Neural progenitor cell (in vitro differentiated cells): ENCODE results near the gene WDR86. TPM values are rescaled to one million over a fixed set of nuclear protein-coding genes. Genes with fewer than 3 reads are reported as not detected.

ENCODE experiments used
- DNase-seq: peaks from one replicate; pipeline ENCODE4 v3.0.0-alpha.2; 2016; ENCODE audit warnings: low spot score
- H2AFZ ChIP-seq: fragments of 200-600 bp; sonication (generic); replicated peaks from 2 replicates; pipeline ENCODE4 v1.6.1; 2016; ENCODE audit warnings: antibody characterized with exemption
- H3F3A ChIP-seq: fragments of 200-600 bp; sonication (generic); 2 replicates; pipeline ENCODE4 v1.6.1; 2016; ENCODE audit warnings: antibody characterized with exemption, low read depth
- H3K27ac ChIP-seq: fragments of 200-600 bp; sonication (generic); 2 replicates; pipeline ENCODE4 v1.5.1; 2016; ENCODE audit warnings: mild to moderate bottlenecking
- H3K27me3 ChIP-seq: fragments of 200-600 bp; sonication (generic); 2 replicates; pipeline ENCODE4 v1.6.1; 2016; ENCODE audit warnings: mild to moderate bottlenecking, moderate library complexity
- H3K36me3 ChIP-seq: fragments of 200-600 bp; sonication (generic); 2 replicates; pipeline ENCODE4 v1.5.1; 2016
- H3K4me1 ChIP-seq: fragments of 200-600 bp; sonication (generic); 2 replicates; pipeline ENCODE4 v1.6.1; 2016; ENCODE audit warnings: mixed run types
- H3K4me2 ChIP-seq: fragments of 200-600 bp; sonication (generic); 2 replicates; pipeline ENCODE4 v1.6.1; 2016
- H3K4me3 ChIP-seq: fragments of 200-600 bp; sonication (generic); 2 replicates; pipeline ENCODE4 v1.5.1; 2016
- H3K79me2 ChIP-seq: fragments of 200-600 bp; sonication (generic); 2 replicates; pipeline ENCODE4 v1.6.1; 2016; ENCODE audit warnings: low read depth
- H3K9ac ChIP-seq: fragments of 200-600 bp; sonication (generic); 2 replicates; pipeline ENCODE4 v1.6.1; 2016
- H3K9me3 ChIP-seq: fragments of 200-600 bp; sonication (generic); 2 replicates; pipeline ENCODE4 v1.5.1; 2016; ENCODE audit warnings: low read depth
- H4K20me1 ChIP-seq: fragments of 200-600 bp; sonication (generic); 2 replicates; pipeline ENCODE4 v1.6.1; 2016; ENCODE audit warnings: low read depth
- H3K27ac Mint-ChIP-seq: 3 replicates; pipeline ENCODE4 v1.8.0; 2021; ENCODE audit warnings: mixed read lengths
- H3K27me3 Mint-ChIP-seq: 2 replicates; pipeline ENCODE4 v1.8.0; 2022; ENCODE audit warnings: low read depth, mild to moderate bottlenecking, inconsistent platforms, moderate library complexity, mixed read lengths; ENCODE audit not compliant: insufficient read depth
- H3K36me3 Mint-ChIP-seq: 3 replicates; pipeline ENCODE4 v1.8.0; 2021; ENCODE audit warnings: mixed read lengths
- H3K4me1 Mint-ChIP-seq: 3 replicates; pipeline ENCODE4 v1.8.0; 2021; ENCODE audit warnings: mixed read lengths
- H3K4me3 Mint-ChIP-seq: 3 replicates; pipeline ENCODE4 v1.8.0; 2021; ENCODE audit warnings: mild to moderate bottlenecking, moderate library complexity, mixed read lengths
- H3K9me3 Mint-ChIP-seq: 3 replicates; pipeline ENCODE4 v1.8.0; 2020; ENCODE audit warnings: mixed read lengths
- CTCF ChIP-seq: fragments of 200-600 bp; sonication (generic); IDR thresholded peaks from 2 replicates; pipeline ENCODE4 v1.5.1; 2017; ENCODE audit warnings: antibody characterized with exemption, mild to moderate bottlenecking
- EZH2 ChIP-seq: fragments of 200-600 bp; sonication (generic); IDR thresholded peaks from 2 replicates; pipeline ENCODE4 v1.6.1; 2017; ENCODE audit warnings: antibody characterized with exemption, mild to moderate bottlenecking, moderate library complexity
- EZH2phosphoT487 ChIP-seq: fragments of 200-600 bp; sonication (generic); IDR thresholded peaks from 2 replicates; pipeline ENCODE4 v1.6.1; 2017; ENCODE audit warnings: antibody characterized with exemption
- total RNA-seq: library from RNA; depleted of rRNA; stranded (reverse); fragments of >200 nt; gene quantifications from 2 replicates; pipeline ENCODE4 v1.2.3, GENCODE V29; 2015; ENCODE audit warnings: low replicate concordance

WDR86 gene
- total RNA-seq, 1 donor from 2014 or later = 15.0 TPM

- H4K20me1 ChIP-seq = peaks cover under 1% of the 10 kb centered on the region
- H3K4me3 ChIP-seq = no peak overlapping the region
- no peaks in the 10 kb centered on the region for H3K27me3 ChIP-seq
- TF ChIP-seq EZH2phosphoT487 = no peak
- no peak for TF ChIP-seq CTCF
- no peak for TF ChIP-seq EZH2
- H3K9me3 ChIP-seq = no peaks in the 10 kb centered on the region
- H3K36me3 ChIP-seq = no peaks in the 10 kb centered on the region
- Mint-ChIP-seq H3K36me3 (peaks cover 5% of the 10 kb centered on the region), H3K27ac (no peak overlapping the region), H3K27me3 (peaks cover 17% of the 10 kb centered on the region), H3K4me1 (peaks cover 16% of the 10 kb centered on the region), H3K9me3 (peaks cover 34% of the 10 kb centered on the region), H3K4me3 (no peak overlapping the region)
- H3K79me2 ChIP-seq = no peaks in the 10 kb centered on the region
- peaks cover 17% of the 10 kb centered on the region for H3K4me1 ChIP-seq
- no peak for DNase-seq
- peaks cover 28% of the 10 kb centered on the region for H3F3A ChIP-seq
- no peak overlapping the region for H3K4me2 ChIP-seq
- no peak overlapping the region for H3K9ac ChIP-seq
- H3K27ac ChIP-seq = no peak overlapping the region
- no peak overlapping the region for H2AFZ ChIP-seq
These were observed 14.1 kb upstream of the WDR86 start for GRCh38 chr7:151423936-151424335.

- H3K27ac ChIP-seq = no peak overlapping the region
- no peak for TF ChIP-seq EZH2
- no peak overlapping the region for H2AFZ ChIP-seq
- no peaks in the 10 kb centered on the region for H3K79me2 ChIP-seq
- Mint-ChIP-seq H3K4me1 (peaks cover 9% of the 10 kb centered on the region), H3K36me3 (peaks cover 5% of the 10 kb centered on the region), H3K4me3 (no peak overlapping the region), H3K27ac (no peak overlapping the region), H3K27me3 (peaks cover 17% of the 10 kb centered on the region), H3K9me3 (peaks cover 36% of the 10 kb centered on the region)
- no peaks in the 10 kb centered on the region for H3K9me3 ChIP-seq
- H3K36me3 ChIP-seq = no peaks in the 10 kb centered on the region
- no peaks in the 10 kb centered on the region for H4K20me1 ChIP-seq
- no peak for DNase-seq
- H3F3A ChIP-seq = peaks cover 21% of the 10 kb centered on the region
- no peak overlapping the region for H3K4me3 ChIP-seq
- no peak overlapping the region for H3K9ac ChIP-seq
- H3K27me3 ChIP-seq = no peaks in the 10 kb centered on the region
- peaks cover 10% of the 10 kb centered on the region for H3K4me1 ChIP-seq
- no peak overlapping the region for H3K4me2 ChIP-seq
These were observed 13.4 kb upstream of the WDR86 start for GRCh38 chr7:151423226-151423625.

GRCh38 chr7:151422212-151422611 lies 12.4 kb upstream of the WDR86 start:
- Histone ChIP-seq H3K27ac (no peak overlapping the region), H3K79me2 (no peaks in the 10 kb centered on the region), H3K27me3 (peaks cover 6% of the 10 kb centered on the region), H3K4me1 (no peaks in the 10 kb centered on the region), H3K4me3 (no peak overlapping the region), H3K9ac (no peak overlapping the region), H4K20me1 (no peaks in the 10 kb centered on the region), H3K4me2 (no peak overlapping the region), H3F3A (peaks cover 10% of the 10 kb centered on the region), H2AFZ (no peak overlapping the region), H3K36me3 (no peaks in the 10 kb centered on the region), H3K9me3 (no peaks in the 10 kb centered on the region)
- peaks cover 3% of the 10 kb centered on the region for H3K4me1 Mint-ChIP-seq
- H3K4me3 Mint-ChIP-seq = no peak overlapping the region
- no peak for DNase-seq
- peaks cover 17% of the 10 kb centered on the region for H3K27me3 Mint-ChIP-seq
- no peak overlapping the region for H3K27ac Mint-ChIP-seq
- peaks cover 38% of the 10 kb centered on the region for H3K9me3 Mint-ChIP-seq
- H3K36me3 Mint-ChIP-seq = peaks cover 5% of the 10 kb centered on the region
- TF ChIP-seq EZH2 (no peak), EZH2phosphoT487 (no peak), CTCF (no peak)

- no peaks in the 10 kb centered on the region for H3K4me1 ChIP-seq
- H3K36me3 ChIP-seq = no peaks in the 10 kb centered on the region
- H3K27me3 ChIP-seq = peaks cover 27% of the 10 kb centered on the region
- H4K20me1 ChIP-seq = no peaks in the 10 kb centered on the region
- H3F3A ChIP-seq = peaks cover 1% of the 10 kb centered on the region
- H3K9me3 ChIP-seq = no peaks in the 10 kb centered on the region
- no peak overlapping the region for H3K27ac Mint-ChIP-seq
- H3K4me1 Mint-ChIP-seq = peaks cover 12% of the 10 kb centered on the region
- peaks cover 5% of the 10 kb centered on the region for H3K36me3 Mint-ChIP-seq
- DNase-seq = no peak
- H3K4me2 ChIP-seq = no peak overlapping the region
- H3K9ac ChIP-seq = no peak overlapping the region
- H3K4me3 ChIP-seq = no peak overlapping the region
- no peak overlapping the region for H3K4me3 Mint-ChIP-seq
- TF ChIP-seq CTCF (no peak), EZH2phosphoT487 (no peak), EZH2 (no peak)
- no peak overlapping the region for H3K27ac ChIP-seq
- H3K79me2 ChIP-seq = no peaks in the 10 kb centered on the region
- peaks cover 13% of the 10 kb centered on the region for H3K27me3 Mint-ChIP-seq
- H3K9me3 Mint-ChIP-seq = peaks cover 43% of the 10 kb centered on the region
- no peak overlapping the region for H2AFZ ChIP-seq
These were observed 10.3 kb upstream of the WDR86 start for GRCh38 chr7:151420144-151420543.
